Dermis microvascular lymphatic vessel endothelial cell (primary cell): ENCODE results near the gene GABRB1. TPM values are rescaled to one million over a fixed set of nuclear protein-coding genes. Genes with fewer than 3 reads are reported as not detected.

Source experiments
- DNase-seq, 2 donors: peaks; one replicate each; pipeline versions ENCODE4 v3.0.0 to v3.0.0-alpha.2; 2010; ENCODE audit warnings: low read depth in 2 of 2
- total RNA-seq: library from RNA; depleted of rRNA; stranded (reverse); fragments of >200 nt; gene quantifications from 2 replicates; pipeline ENCODE4 v1.2.1, GENCODE V29; 2014

The GABRB1 gene
- total RNA-seq, 1 donor from 2014 or later = not detected

GRCh38 chr4:47209833-47210232 lies 178.5 kb downstream of the GABRB1 start:
- no peak for DNase-seq

GRCh38 chr4:47210828-47211227 lies 179.5 kb downstream of the GABRB1 start:
- no peak for DNase-seq

- no peak for DNase-seq
Measured at GRCh38 chr4:47213106-47213505, 181.7 kb downstream of the GABRB1 start.

GRCh38 chr4:47213539-47213938 lies 182.2 kb downstream of the GABRB1 start:
- DNase-seq = no peak

GRCh38 chr4:47213971-47214370 lies 182.6 kb downstream of the GABRB1 start:
- DNase-seq = no peak

GRCh38 chr4:47215759-47216158 lies 184.4 kb downstream of the GABRB1 start:
- DNase-seq = no peak

- DNase-seq = no peak
Measured at GRCh38 chr4:47217291-47217690, 185.9 kb downstream of the GABRB1 start.

- DNase-seq = no peak
Measured at GRCh38 chr4:47217884-47218283, 186.5 kb downstream of the GABRB1 start.

- no peak for DNase-seq
Measured at GRCh38 chr4:47218631-47219030, 187.3 kb downstream of the GABRB1 start.

- DNase-seq = no peak
Measured at GRCh38 chr4:47219586-47219985, 188.2 kb downstream of the GABRB1 start.

GRCh38 chr4:47221721-47222120 lies 190.4 kb downstream of the GABRB1 start:
- DNase-seq = no peak

- no peak for DNase-seq
Measured at GRCh38 chr4:47222276-47222675, 190.9 kb downstream of the GABRB1 start.

- no peak for DNase-seq
Measured at GRCh38 chr4:47224361-47224760, 193.0 kb downstream of the GABRB1 start.

GRCh38 chr4:47235721-47236120 lies 204.4 kb downstream of the GABRB1 start:
- DNase-seq = no peak

- no peak for DNase-seq
Measured at GRCh38 chr4:47238667-47239066, 207.3 kb downstream of the GABRB1 start.

GRCh38 chr4:47239649-47240048 lies 208.3 kb downstream of the GABRB1 start:
- no peak for DNase-seq

GRCh38 chr4:47251348-47252135 lies 220.2 kb downstream of the GABRB1 start:
- no peak for DNase-seq

GRCh38 chr4:47263721-47264120 lies 232.4 kb downstream of the GABRB1 start:
- no peak for DNase-seq

GRCh38 chr4:47270201-47270888 lies 239.0 kb downstream of the GABRB1 start:
- DNase-seq = no peak

GRCh38 chr4:47271291-47271690 lies 239.9 kb downstream of the GABRB1 start:
- DNase-seq = no peak

GRCh38 chr4:47274901-47275300 lies 243.5 kb downstream of the GABRB1 start:
- DNase-seq = no peak

- no peak for DNase-seq
Measured at GRCh38 chr4:47275595-47275994, 244.2 kb downstream of the GABRB1 start.

- DNase-seq = no peak
Measured at GRCh38 chr4:47278631-47279030, 247.3 kb downstream of the GABRB1 start.
